Astrocyte of the cerebellum (primary cell): ENCODE results near the gene FOXO4.

Source experiments
- DNase-seq: peaks from one replicate; pipeline ENCODE4 v3.0.0-alpha.2; 2011; ENCODE audit warnings: low read depth
- H3K4me3 ChIP-seq: 2 replicates; pipeline ENCODE4 v1.5.1; 2011; ENCODE audit warnings: mild to moderate bottlenecking, low read depth, low read length, moderate library complexity
- CTCF ChIP-seq: IDR thresholded peaks from 2 replicates; pipeline ENCODE4 v1.5.1; 2012; ENCODE audit warnings: low read length, low read depth, moderate library complexity, mild to moderate bottlenecking; ENCODE audit errors: missing control alignments
- in situ Hi-C: cut with HindIII; loops from 2 replicates; pipeline ENCODE4 v1.10.0; 2017; ENCODE audit warnings: low sequenced_read_pairs

The FOXO4 gene

GRCh38 chrX:71067089-71067488, 28.6 kb upstream of the FOXO4 start:
- no peak for TF ChIP-seq CTCF
- peak overlapping the region; percentile 65 for H3K4me3 ChIP-seq
- no peak for DNase-seq
- in situ Hi-C loops, result no loop called here

GRCh38 chrX:71067712-71068043, 28.0 kb upstream of the FOXO4 start:
- H3K4me3 ChIP-seq, result peak overlapping the region; percentile 65
- no peak for DNase-seq
- no peak for TF ChIP-seq CTCF
- in situ Hi-C loops, result no loop called here

- peak; percentile 80 for DNase-seq
- TF ChIP-seq CTCF, result no peak
- peak within 1 kb of the TSS; percentile 65 for H3K4me3 ChIP-seq
- in situ Hi-C loops, result no loop called here
These were observed 27.4 kb upstream of the FOXO4 start, which contains the start of gene SNX12 for GRCh38 chrX:71068044-71068918. TSS of gene SNX12 (minus strand) at chrX:71068334. CDS start at chrX:71068306, 28 bp downstream.

GRCh38 chrX:71070531-71070930, 25.1 kb upstream of the FOXO4 start:
- DNase-seq, result no peak
- no peak overlapping the region for H3K4me3 ChIP-seq
- in situ Hi-C loops, result no loop called here
- no peak for TF ChIP-seq CTCF

- DNase-seq, result no peak
- TF ChIP-seq CTCF, result no peak
- no peak overlapping the region for H3K4me3 ChIP-seq
- in situ Hi-C loops, result no loop called here
These were observed 14.1 kb upstream of the FOXO4 start for GRCh38 chrX:71081330-71082123.

- DNase-seq, result no peak
- in situ Hi-C loops, result no loop called here
- no peak for TF ChIP-seq CTCF
- no peak overlapping the region for H3K4me3 ChIP-seq
These were observed 13.5 kb upstream of the FOXO4 start for GRCh38 chrX:71082124-71082647.
